A549 (cell line): ENCODE data around the gene IPO8. TPM values are rescaled to one million over a fixed set of nuclear protein-coding genes. Genes with fewer than 3 reads are reported as not detected.

Source experiments
- ATAC-seq, 2 experiments: fragments of 200-7000 bp in 1 of 2; fragments of >200 bp in 1 of 2; cut with Nextera tagmentation in 1 of 2; cut with Tn5 transposase in 1 of 2; 3 replicates each; pipeline versions ENCODE4 v1.8.0 to v1.9.1; 2018 to 2020; ENCODE audit warnings: mild to moderate bottlenecking in 1 of 2, moderate library complexity in 1 of 2
- CTCF ChIA-PET: fragments of 300-600 bp; sonication (Branson Sonifier 250); formaldehyde crosslinking; extraction: SDS; loops from one replicate; lab custom pipeline; 2021; ENCODE audit warnings: antibody characterized with exemption, inconsistent platforms; lab: Yijun Ruan, JAX
- POLR2A ChIA-PET: fragments of 350-600 bp; formaldehyde crosslinking; extraction: SDS; loops from one replicate; lab custom pipeline; 2021; ENCODE audit warnings: antibody characterized with exemption, inconsistent platforms; lab: Yijun Ruan, JAX
- DNase-seq, 2 experiments: peaks; one replicate each; pipeline versions ENCODE4 v3.0.0 to v3.0.0-alpha.2; 2011 to 2016; ENCODE audit warnings: low read depth in 1 of 2, low spot score in 1 of 2
- FAIRE-seq: peaks from 2 replicates; lab custom pipeline; 2011; peaks lifted over from hg19 to GRCh38; lab: Jason Lieb, UNC
- H3K27ac ChIP-seq, 2 experiments: fragments of >200 bp; sonication (Bioruptor Twin); formaldehyde crosslinking; 3 replicates each; pipeline ENCODE4 v1.5.1; 2016 to 2017
- H3K4me1 ChIP-seq: fragments of >200 bp; sonication (Bioruptor Twin); formaldehyde crosslinking; 3 replicates; pipeline ENCODE4 v1.6.1; 2016
- H3K4me2 ChIP-seq: fragments of >200 bp; sonication (Bioruptor Twin); formaldehyde crosslinking; 3 replicates; pipeline ENCODE4 v1.6.1; 2016
- H3K4me3 ChIP-seq: fragments of >200 bp; sonication (Bioruptor Twin); formaldehyde crosslinking; 3 replicates; pipeline ENCODE4 v1.5.1; 2016
- H3K9me3 ChIP-seq: fragments of >200 bp; sonication (Bioruptor Twin); formaldehyde crosslinking; 3 replicates; pipeline ENCODE4 v1.6.1; 2016
- CBX2 ChIP-seq: fragments of 200-600 bp; sonication (generic); IDR thresholded peaks from 2 replicates; pipeline ENCODE4 v1.6.1; 2016; ENCODE audit warnings: low read depth, mild to moderate bottlenecking, borderline replicate concordance
- HOXB5 ChIP-seq: fragments of 250-450 bp; sonication (Bioruptor Pico); IDR thresholded peaks from 2 replicates; pipeline ENCODE4 v1.5.0; 2020; ENCODE audit warnings: mild to moderate bottlenecking, moderate library complexity
- KDM1A ChIP-seq: fragments of 200-600 bp; sonication (generic); IDR thresholded peaks from 2 replicates; pipeline ENCODE4 v1.6.1; 2016; ENCODE audit warnings: low read depth, mild to moderate bottlenecking
- MYC ChIP-seq: IDR thresholded peaks from 2 replicates; pipeline ENCODE4 v1.6.1; 2012; ENCODE audit warnings: mild to moderate bottlenecking, inconsistent platforms, low read length, improper control_type of control experiment, borderline replicate concordance
- RCOR1 ChIP-seq: fragments of 150-350 bp; IDR thresholded peaks from 2 replicates; pipeline ENCODE4 v1.6.1; 2014; ENCODE audit warnings: antibody characterized with exemption, low read length, low read depth
- SMC3 ChIP-seq: fragments of >200 bp; sonication (Bioruptor Twin); formaldehyde crosslinking; IDR thresholded peaks from 3 replicates; pipeline ENCODE4 v1.6.1; 2018; ENCODE audit warnings: inconsistent platforms
- SREBF2 ChIP-seq: fragments of 450-650 bp; IDR thresholded peaks from 2 replicates; pipeline ENCODE4 v1.6.1; 2014; ENCODE audit warnings: mild to moderate bottlenecking, moderate library complexity
- ZNF302 ChIP-seq: fragments of 250-450 bp; sonication (Bioruptor Pico); IDR thresholded peaks from 2 replicates; pipeline ENCODE4 v1.9.0; 2021; ENCODE audit warnings: inconsistent platforms, mild to moderate bottlenecking, moderate library complexity
- WGBS: methylation state at CpG from one replicate; pipeline ENCODE4 v1.1.6; 2017; ENCODE audit errors: missing lambda C conversion rate; 5-methylcytosine and 5-hydroxymethylcytosine counted together
- polyA plus RNA-seq, 4 experiments: library from polyadenylated mRNA; depleted of rRNA in 3 of 4; stranded (reverse); fragments of >200 nt; fragmentation: RNase III in 1 of 4; extraction: RNeasy Plus Mini Kit Qiagen cat#74134 plus additional on column Dnase treatment in 1 of 4; gene quantifications; 2 replicates in 3 of 4; 3 replicates in 1 of 4; pipeline ENCODE4 v1.2.3, GENCODE V29; 2011 to 2017
- TF ChIP-seq, protein P1 (sequence below): fragments of 450-650 bp; IDR thresholded peaks from 2 replicates; pipeline ENCODE4 v1.6.1; 2014; ENCODE audit warnings: antibody characterized with exemption
- TF ChIP-seq, protein P2 (sequence below): IDR thresholded peaks from 2 replicates; pipeline ENCODE4 v1.6.1; 2012
- TF ChIP-seq, protein P3 (sequence below): IDR thresholded peaks from 2 replicates; pipeline ENCODE4 v1.6.1; 2012

Gene IPO8
- polyA plus RNA-seq, 2 of the 4 experiments (the other 2 are of a cell fraction) = 23.1 to 31.8 TPM

DNA sequence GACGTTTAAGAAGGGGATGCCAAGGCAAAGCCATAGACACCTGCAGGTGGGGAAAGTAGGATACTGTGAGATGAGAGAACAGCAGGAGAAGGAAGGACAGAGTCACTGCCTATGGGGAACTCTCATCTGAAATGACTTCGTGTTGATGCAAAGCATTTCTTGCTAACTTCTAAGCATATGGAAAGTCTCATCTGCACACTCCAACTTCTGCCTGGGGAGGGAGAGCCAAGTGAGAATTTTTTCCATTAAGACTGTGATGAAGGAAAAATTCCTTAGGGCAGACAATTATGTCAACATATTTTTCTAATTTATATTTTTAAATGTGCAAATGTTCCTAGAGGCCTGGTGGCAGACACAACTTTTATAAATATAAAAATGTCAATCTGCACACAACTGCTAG is 115.3 kb downstream of the IPO8 start:
- ChIA-PET POLR2A (no interaction called here), CTCF (no interaction called here)
- H3K4me3 ChIP-seq = no peak overlapping the region
- DNase-seq = no peak
- no peak for ATAC-seq
- H3K4me1 ChIP-seq = no peaks in the 10 kb centered on the region
- TF ChIP-seq HOXB5 (CRISPR knock-in tag) = no peak
- TF ChIP-seq, protein P1, sequence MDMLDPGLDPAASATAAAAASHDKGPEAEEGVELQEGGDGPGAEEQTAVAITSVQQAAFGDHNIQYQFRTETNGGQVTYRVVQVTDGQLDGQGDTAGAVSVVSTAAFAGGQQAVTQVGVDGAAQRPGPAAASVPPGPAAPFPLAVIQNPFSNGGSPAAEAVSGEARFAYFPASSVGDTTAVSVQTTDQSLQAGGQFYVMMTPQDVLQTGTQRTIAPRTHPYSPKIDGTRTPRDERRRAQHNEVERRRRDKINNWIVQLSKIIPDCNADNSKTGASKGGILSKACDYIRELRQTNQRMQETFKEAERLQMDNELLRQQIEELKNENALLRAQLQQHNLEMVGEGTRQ = no peak
- TF ChIP-seq, protein P2, sequence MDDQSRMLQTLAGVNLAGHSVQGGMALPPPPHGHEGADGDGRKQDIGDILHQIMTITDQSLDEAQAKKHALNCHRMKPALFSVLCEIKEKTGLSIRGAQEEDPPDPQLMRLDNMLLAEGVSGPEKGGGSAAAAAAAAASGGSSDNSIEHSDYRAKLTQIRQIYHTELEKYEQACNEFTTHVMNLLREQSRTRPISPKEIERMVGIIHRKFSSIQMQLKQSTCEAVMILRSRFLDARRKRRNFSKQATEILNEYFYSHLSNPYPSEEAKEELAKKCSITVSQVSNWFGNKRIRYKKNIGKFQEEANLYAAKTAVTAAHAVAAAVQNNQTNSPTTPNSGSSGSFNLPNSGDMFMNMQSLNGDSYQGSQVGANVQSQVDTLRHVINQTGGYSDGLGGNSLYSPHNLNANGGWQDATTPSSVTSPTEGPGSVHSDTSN = no peak
- TF ChIP-seq ZNF302 (CRISPR knock-in tag) = no peak
- TF ChIP-seq MYC = no peak
- TF ChIP-seq SMC3 = no peak
- TF ChIP-seq RCOR1 = no peak
- TF ChIP-seq KDM1A = no peak
- TF ChIP-seq SREBF2 = no peak
- no peak for TF ChIP-seq CBX2
- TF ChIP-seq, protein P3, sequence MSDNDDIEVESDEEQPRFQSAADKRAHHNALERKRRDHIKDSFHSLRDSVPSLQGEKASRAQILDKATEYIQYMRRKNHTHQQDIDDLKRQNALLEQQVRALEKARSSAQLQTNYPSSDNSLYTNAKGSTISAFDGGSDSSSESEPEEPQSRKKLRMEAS = no peak
- FAIRE-seq = no peak
- H3K4me2 ChIP-seq = no peak overlapping the region
- no peaks in the 10 kb centered on the region for H3K9me3 ChIP-seq
- WGBS = 13% methylated on average over 2 of the region's 2 CpGs
- H3K27ac ChIP-seq = no peak overlapping the region

Other genes starting within 250 kb of the IPO8 start
- 26.2 and 31.6 TPM in 2 replicates for gene CAPRIN2, start 59.1 kb upstream of the IPO8 start, polyA plus RNA-seq (2011; rRNA removed)
- 23.1 to 25.0 TPM (median 24.2 TPM) in 3 replicates for gene CAPRIN2, start 59.1 kb upstream of the IPO8 start, polyA plus RNA-seq (2017; fragmentation: RNase III; extraction: RNeasy Plus Mini Kit Qiagen cat#74134 plus additional on column Dnase treatment)
- gene TSPAN11, start 230.9 kb upstream of the IPO8 start, polyA plus RNA-seq (2011; rRNA removed) = 0.01 and 0.04 TPM in 2 replicates
- gene TSPAN11, start 230.9 kb upstream of the IPO8 start, polyA plus RNA-seq (2017; fragmentation: RNase III; extraction: RNeasy Plus Mini Kit Qiagen cat#74134 plus additional on column Dnase treatment) = 0.04 to 0.10 TPM (median 0.06 TPM) in 3 replicates